Breast epithelium (tissue), 3 donors: ENCODE results near the gene IGFBP4.

Experiments
- POLR2A ChIP-seq: fragments of 450-650 bp; IDR thresholded peaks from one replicate; pipeline ENCODE4 v1.6.1; 2016; ENCODE audit warnings: antibody characterized with exemption, mild to moderate bottlenecking, moderate library complexity
- POLR2AphosphoS5 ChIP-seq, 3 donors: sonication (generic); formaldehyde crosslinking; IDR thresholded peaks; one replicate each; pipeline ENCODE4 v1.6.1; 2017; ENCODE audit warnings: antibody characterized with exemption in 3 of 3
- TF ChIP-seq, protein P1 (sequence below), 3 donors: fragments of 450-650 bp; IDR thresholded peaks; one replicate each; pipeline ENCODE4 v1.5.1; 2016 to 2017; ENCODE audit warnings: antibody characterized with exemption in 3 of 3, mild to moderate bottlenecking in 3 of 3, moderate library complexity in 3 of 3

DNA sequence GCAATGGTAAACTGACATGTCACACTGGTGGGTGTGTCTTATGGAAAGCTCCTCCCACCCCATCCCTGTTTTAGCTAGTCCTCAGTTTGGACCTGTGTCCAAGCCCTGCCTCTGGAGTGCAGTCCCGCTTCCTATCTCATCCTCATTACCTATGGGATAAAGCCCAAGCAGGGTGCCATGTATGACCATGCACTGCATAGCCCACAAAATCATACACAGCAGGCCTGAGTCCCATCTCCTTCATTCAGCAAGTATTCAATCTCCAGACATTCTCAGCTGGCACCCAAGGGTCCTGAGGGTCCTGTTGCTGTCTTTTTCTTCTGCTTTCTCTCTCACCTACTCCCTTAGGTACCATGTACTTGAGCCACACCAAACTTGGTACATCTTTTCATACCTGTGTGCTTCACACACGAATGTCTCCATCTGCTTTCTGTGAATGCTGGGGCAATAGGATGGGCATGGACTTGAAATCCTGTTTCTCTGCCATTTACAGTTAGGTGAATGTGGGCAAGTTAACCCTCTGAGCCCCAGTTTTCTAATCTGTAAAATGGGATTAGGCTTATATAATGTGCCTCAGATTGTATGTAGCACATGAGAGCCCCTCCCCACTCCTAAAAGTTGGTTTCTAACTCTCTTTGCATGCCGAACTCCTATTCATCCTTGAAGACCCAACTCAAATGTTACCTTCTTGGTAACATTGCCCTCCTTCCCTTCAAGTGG is 29.6 kb downstream of the IGFBP4 start:
- TF ChIP-seq, protein P1, sequence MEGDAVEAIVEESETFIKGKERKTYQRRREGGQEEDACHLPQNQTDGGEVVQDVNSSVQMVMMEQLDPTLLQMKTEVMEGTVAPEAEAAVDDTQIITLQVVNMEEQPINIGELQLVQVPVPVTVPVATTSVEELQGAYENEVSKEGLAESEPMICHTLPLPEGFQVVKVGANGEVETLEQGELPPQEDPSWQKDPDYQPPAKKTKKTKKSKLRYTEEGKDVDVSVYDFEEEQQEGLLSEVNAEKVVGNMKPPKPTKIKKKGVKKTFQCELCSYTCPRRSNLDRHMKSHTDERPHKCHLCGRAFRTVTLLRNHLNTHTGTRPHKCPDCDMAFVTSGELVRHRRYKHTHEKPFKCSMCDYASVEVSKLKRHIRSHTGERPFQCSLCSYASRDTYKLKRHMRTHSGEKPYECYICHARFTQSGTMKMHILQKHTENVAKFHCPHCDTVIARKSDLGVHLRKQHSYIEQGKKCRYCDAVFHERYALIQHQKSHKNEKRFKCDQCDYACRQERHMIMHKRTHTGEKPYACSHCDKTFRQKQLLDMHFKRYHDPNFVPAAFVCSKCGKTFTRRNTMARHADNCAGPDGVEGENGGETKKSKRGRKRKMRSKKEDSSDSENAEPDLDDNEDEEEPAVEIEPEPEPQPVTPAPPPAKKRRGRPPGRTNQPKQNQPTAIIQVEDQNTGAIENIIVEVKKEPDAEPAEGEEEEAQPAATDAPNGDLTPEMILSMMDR (IDR thresholded peaks at IDR 0.05) = no peak
- no peak for TF ChIP-seq POLR2A
- no peak for TF ChIP-seq POLR2AphosphoS5 (IDR thresholded peaks at IDR 0.05)
